LNCaP clone FGC (cell line): ENCODE measurements around the gene CFAP20.

Experiments
- DNase-seq: peaks from one replicate; pipeline ENCODE4 v3.0.0-alpha.2; 2011; ENCODE audit warnings: low read depth
- H3K4me3 ChIP-seq: 2 replicates; pipeline ENCODE4 v1.5.1; 2011; ENCODE audit warnings: mild to moderate bottlenecking, low read depth, low read length, control low read depth
- TF ChIP-seq, protein P1 (sequence below): IDR thresholded peaks from 2 replicates; pipeline ENCODE4 v1.5.1; 2012; ENCODE audit warnings: mild to moderate bottlenecking; ENCODE audit not compliant: control insufficient read depth, insufficient read depth; ENCODE audit errors: extremely low read depth

The CFAP20 gene

DNA sequence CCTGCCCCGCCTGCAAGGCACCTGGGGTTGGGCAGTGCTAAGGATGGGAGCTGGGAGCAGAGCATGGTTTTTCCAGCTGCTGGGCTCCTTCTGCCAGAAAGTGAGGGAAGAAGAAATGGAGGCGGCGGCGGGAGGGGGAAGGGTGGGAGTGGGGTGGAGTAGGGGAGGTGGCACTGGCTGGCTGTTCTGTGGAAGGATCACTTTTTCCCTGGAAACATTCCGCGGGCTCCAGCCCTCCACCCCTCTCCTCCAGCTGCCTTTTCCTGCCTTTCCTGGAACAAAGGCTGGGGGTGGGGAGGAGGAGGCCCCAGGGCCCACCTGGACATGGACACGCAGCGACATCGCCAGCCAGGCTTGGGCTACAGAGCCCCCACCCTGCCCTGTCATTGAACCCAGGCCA, 41.1 kb downstream of the CFAP20 start:
- H3K4me3 ChIP-seq = no peak overlapping the region
- no peak for DNase-seq
- TF ChIP-seq, protein P1, sequence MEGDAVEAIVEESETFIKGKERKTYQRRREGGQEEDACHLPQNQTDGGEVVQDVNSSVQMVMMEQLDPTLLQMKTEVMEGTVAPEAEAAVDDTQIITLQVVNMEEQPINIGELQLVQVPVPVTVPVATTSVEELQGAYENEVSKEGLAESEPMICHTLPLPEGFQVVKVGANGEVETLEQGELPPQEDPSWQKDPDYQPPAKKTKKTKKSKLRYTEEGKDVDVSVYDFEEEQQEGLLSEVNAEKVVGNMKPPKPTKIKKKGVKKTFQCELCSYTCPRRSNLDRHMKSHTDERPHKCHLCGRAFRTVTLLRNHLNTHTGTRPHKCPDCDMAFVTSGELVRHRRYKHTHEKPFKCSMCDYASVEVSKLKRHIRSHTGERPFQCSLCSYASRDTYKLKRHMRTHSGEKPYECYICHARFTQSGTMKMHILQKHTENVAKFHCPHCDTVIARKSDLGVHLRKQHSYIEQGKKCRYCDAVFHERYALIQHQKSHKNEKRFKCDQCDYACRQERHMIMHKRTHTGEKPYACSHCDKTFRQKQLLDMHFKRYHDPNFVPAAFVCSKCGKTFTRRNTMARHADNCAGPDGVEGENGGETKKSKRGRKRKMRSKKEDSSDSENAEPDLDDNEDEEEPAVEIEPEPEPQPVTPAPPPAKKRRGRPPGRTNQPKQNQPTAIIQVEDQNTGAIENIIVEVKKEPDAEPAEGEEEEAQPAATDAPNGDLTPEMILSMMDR = no peak

DNA sequence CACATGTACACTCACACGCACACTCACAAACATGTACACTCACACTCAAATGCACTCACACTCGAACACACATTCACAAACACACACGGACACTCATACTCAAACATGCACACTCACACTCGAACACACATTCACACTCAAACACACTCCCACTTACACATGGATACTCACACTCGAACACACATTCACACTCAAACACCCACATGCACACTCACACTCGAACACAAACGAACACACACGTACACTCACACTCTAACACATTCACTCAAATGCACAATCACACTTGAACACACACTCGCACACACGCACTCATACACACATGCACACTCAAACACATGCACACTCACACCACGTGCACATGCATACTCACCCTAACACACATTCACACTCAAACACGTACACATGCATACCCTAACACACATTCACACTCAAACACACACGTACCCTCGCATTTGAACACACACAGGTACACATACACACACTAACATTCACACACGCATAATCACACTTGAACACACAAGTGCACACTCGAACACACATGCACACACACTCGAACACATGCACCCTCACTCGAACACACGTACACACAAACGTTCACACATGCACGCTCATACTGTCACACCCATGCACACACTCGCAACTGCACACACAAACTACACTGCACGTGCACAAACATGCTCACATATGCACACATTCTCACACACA, 41.8 kb downstream of the CFAP20 start:
- no peak for DNase-seq
- TF ChIP-seq, protein P1 = no peak
- H3K4me3 ChIP-seq = no peak overlapping the region

DNA sequence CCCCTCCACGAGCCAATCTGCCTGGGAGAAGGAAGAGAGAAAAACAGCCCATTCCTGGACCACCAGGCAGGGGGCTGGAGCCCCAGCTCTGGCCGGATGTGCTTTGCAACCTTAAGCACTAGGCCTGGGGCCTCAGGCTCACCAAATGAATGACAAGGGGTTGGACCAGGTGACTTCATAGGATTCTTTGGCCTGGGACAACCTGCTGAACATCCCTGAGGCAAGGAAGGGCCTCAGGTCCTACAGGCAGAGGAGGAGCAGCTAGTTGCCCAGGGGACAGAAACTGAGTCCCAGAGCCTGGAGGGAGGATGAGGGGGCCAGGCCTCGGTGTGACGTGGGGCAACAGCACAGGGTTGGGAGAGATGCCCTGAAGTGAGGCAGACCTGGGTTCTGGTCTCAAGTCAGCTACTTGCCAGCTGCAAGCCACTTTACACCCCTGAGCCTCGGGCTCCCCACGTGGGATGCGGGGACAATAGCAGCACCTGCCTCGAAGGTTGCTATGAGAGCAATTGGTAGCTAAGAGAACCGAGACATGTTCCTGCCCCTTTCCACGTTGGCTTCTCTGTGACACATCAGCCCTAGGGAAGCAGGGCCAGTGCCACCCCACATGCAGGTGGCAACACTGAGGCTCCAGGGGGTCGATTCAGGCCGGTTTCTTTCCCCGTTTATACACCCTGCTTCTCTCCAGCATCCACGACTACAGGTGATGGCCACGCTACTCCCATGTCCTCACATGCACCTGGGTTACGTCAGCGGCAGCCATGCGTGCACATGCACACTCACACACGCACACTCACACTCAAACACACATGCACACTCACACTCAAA, 42.6 kb downstream of the CFAP20 start:
- TF ChIP-seq, protein P1 = no peak
- no peak overlapping the region for H3K4me3 ChIP-seq
- no peak for DNase-seq

DNA sequence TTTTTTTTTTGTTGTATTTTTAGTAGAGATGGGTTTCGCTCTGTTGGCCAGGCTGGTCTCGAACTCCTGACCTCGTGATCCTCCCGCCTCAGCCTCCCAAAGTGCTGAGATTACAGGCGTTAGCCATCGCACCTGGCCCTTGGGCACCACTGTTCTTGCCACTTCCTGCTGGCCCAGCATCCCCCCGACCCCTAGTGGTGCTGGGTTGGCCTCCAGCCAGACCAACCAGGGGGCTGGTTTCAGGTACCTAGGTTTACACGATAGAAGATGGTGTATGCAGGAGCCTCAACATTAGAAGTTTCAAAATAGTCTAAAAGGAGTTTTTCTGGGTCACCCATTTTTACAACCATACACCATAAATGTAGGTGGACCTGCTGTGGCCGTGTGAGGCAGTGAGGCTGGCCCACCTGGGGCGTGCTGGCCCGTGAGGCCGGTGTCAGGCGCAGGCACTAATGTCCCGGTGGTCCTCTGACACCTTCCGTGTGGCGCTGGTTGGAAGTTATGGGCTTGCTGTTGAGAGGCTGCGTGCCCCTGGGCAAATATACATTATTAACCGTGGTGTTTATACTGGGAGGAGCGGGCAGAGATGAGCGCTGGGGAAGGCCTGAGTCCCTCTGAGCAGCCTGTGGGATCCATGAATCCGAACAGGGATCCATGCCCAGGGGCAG, 43.5 kb downstream of the CFAP20 start:
- H3K4me3 ChIP-seq = no peak overlapping the region
- DNase-seq = no peak
- TF ChIP-seq, protein P1 = no peak

DNA sequence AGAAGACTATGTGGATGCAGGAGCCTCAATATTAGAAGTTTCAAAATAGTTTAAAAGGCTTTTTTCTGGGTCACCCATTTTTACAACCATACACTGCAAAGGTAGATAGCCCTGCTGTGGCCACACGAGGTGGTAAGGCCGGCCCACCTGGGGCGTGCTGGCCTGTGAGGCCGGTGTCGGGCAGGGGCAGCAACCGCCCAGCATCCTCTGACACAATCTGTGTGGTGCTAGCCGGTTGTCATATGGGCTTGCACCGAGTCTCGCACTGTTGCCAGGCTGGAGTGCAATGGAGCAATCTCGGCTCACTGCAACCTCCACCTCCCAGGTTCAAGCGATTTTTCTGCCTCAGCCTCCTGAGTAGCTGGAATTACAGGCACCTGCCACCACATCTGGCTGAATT, 44.0 kb downstream of the CFAP20 start:
- H3K4me3 ChIP-seq = no peak overlapping the region
- no peak for DNase-seq

DNA sequence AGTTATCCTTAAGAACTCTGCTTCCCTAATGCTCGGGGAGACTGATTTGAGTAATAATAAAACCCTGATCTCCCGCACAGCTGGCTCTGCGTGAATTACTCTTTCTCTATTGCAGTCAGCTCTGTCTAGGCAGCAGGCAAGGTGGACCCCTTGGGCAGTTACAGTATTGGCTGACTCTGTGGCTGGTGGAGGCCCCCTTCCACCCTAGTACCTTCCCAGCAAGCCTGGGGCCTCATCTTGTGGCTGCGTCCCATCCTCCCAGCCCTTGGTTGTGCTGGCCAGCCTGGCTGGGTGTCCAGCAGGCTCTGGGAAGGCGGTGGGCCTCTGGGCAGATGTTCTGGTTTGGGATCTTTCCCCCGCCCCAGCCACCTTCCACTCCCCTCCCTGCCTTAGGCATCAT, 44.5 kb downstream of the CFAP20 start:
- DNase-seq = no peak
- no peak overlapping the region for H3K4me3 ChIP-seq
- TF ChIP-seq, protein P1 = no peak

More for the DNA sequence above, 44.0 kb downstream of the CFAP20 start:
- TF ChIP-seq, protein P1 = no peak
